ENCODE measurements around the gene CEP83. TPM values are rescaled to one million over a fixed set of nuclear protein-coding genes. Genes with fewer than 3 reads are reported as not detected.

Gene CEP83
- total RNA-seq, 2 donors from 2014 or later, result 6.8 to 26.5 TPM

DNA sequence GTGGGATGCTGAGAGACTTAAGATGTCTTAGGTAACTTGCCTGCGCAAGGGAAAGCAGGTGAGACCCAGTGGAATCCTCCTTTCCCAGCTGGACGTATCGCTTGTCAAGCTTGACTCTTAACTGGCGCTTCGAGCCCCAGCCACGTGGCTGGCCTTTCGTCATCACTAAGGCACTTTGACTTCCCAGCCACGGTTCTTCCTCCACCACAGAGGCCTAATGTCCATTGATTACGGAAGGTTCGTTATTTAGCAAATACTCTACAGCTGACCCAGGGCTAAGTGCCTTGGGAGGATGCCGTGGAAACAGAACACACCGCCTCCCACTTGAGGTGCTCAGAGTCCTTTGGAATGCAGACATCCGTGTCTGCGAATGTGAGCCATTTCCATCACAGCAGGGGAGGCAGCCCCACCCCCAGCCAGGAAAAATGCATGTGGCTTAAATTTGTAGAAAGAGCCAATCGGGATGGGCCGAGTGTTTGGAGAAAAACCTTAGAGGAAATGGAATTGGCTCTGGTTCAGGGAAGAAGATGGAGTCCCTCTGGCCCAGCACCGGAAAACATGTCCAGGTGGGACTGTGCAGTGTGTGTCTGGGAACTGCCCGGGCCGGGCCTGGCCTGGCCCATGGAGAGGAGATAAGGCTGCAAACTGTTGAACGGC is 195.6 kb downstream of the CEP83 start:
- 74% methylated on average over 20 of the region's 20 CpGs for WGBS
- no peaks in the 10 kb centered on the region for H3K4me1 ChIP-seq (replicated peaks)
- no peak overlapping the region for H3K27ac ChIP-seq
- H3K9me3 ChIP-seq, result no peaks in the 10 kb centered on the region
- intact Hi-C loops (cut with DNase I), result no loop called here
- TF ChIP-seq POLR2A (IDR thresholded peaks at IDR 0.05), result no peak
- TF ChIP-seq, protein P1, sequence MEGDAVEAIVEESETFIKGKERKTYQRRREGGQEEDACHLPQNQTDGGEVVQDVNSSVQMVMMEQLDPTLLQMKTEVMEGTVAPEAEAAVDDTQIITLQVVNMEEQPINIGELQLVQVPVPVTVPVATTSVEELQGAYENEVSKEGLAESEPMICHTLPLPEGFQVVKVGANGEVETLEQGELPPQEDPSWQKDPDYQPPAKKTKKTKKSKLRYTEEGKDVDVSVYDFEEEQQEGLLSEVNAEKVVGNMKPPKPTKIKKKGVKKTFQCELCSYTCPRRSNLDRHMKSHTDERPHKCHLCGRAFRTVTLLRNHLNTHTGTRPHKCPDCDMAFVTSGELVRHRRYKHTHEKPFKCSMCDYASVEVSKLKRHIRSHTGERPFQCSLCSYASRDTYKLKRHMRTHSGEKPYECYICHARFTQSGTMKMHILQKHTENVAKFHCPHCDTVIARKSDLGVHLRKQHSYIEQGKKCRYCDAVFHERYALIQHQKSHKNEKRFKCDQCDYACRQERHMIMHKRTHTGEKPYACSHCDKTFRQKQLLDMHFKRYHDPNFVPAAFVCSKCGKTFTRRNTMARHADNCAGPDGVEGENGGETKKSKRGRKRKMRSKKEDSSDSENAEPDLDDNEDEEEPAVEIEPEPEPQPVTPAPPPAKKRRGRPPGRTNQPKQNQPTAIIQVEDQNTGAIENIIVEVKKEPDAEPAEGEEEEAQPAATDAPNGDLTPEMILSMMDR (IDR thresholded peaks at IDR 0.05), result no peak
- no peak for TF ChIP-seq POLR2AphosphoS5 (IDR thresholded peaks at IDR 0.05)
- no peak overlapping the region for H3K4me3 ChIP-seq
- H3K36me3 ChIP-seq, result no peaks in the 10 kb centered on the region
- no peak for DNase-seq (ENCODE audit: low spot score)
- H3K27me3 ChIP-seq (replicated peaks; ENCODE audit: insufficient read depth), result no peaks in the 10 kb centered on the region

DNA sequence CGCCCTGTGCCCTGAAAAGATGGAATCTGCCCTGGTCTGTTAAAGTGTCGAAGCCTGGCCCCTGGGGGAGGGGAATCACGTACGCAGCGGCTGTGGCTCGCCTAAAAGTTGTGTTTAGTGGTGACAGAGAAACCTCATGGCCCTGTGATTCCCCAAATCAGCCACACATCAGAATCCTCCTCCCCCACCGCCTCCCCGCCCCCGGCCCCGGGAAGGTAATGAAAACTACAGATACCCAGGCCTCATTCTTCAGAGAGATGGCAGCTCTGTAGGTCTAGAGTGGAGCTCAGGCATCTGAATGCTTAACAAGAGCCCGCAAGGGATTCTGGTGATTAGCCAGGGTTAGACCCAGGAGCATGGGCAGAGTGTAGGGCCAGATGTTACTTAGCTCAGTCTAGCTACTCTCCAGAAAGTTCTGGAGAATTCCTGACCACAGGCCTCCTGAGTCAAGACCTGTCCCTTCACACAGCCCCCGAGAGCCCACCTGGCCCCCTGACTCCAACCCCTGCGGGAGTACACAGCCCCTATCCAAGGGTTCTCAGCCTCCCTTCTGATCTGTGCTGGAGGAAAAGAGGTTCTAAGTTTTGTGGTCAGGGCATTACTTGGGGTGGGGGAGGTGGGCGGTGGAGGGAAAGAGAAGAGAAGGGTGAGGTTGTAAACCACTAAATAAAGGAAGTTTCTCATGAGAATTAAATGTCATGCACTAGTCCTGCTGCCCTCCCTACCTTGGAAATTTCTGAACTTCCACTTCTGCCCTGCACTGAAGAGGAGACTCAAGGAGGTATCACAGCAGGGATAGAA is 196.5 kb downstream of the CEP83 start:
- TF ChIP-seq POLR2A (IDR thresholded peaks at IDR 0.05) (no peak), POLR2AphosphoS5 (IDR thresholded peaks at IDR 0.05) (no peak)
- TF ChIP-seq, protein P1 (IDR thresholded peaks at IDR 0.05), result no peak
- 96% methylated on average over 14 of the region's 14 CpGs for WGBS
- Histone ChIP-seq H3K27me3 (replicated peaks; ENCODE audit: insufficient read depth) (no peaks in the 10 kb centered on the region), H3K9me3 (no peaks in the 10 kb centered on the region), H3K4me1 (replicated peaks) (no peaks in the 10 kb centered on the region), H3K27ac (peak overlapping the region; percentile 65 to 73), H3K36me3 (no peaks in the 10 kb centered on the region), H3K4me3 (peak overlapping the region in 1 of 2 donors; percentile 42)
- intact Hi-C loops (cut with DNase I), result no loop called here
- no peak for DNase-seq (ENCODE audit: low spot score)

DNA sequence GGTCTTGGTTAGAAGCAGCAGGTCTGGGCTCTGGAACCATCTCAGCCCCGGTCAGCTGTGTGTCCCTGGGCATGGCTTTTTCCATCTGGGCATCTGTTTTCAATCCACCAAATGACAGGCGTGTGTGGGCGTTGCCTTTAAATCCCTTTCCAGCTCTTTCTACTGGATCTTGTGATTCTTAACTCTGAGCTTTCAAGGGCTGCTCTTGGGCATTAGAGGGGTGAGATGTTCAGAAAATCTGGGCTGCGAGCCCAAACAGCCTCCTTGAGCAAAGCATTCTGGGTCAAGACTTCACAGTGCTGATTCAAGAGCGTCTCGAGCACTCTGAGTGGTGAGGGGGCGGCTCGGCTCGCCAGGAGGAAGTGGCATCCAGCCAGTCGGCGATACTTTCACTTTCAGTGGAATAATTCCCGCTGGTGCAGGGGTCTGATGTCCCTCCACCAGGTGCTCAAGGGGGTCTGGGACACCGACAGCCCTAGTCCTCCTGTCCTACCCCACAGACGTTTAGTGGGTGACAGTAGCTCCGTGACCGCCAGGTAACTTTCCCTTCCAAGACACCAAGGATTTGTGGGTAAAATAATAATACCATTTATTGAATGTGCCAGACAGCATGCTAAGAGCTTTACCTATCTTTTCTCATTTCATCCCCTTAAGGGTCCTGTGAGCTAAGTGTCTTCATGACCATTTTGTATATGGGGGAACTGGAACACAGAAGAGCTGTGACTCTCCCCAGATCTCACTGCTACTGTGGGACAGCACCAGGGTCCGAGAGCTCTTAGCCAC is 197.2 kb downstream of the CEP83 start:
- 26% methylated on average over 17 of the region's 17 CpGs for WGBS
- no peaks in the 10 kb centered on the region for H3K4me1 ChIP-seq (replicated peaks)
- H3K27ac ChIP-seq, result peak overlapping the region; percentile 65 to 73
- no peaks in the 10 kb centered on the region for H3K27me3 ChIP-seq (replicated peaks; ENCODE audit: insufficient read depth)
- intact Hi-C loops (cut with DNase I), result no loop called here
- peak overlapping the region; percentile 42 for H3K4me3 ChIP-seq
- TF ChIP-seq, protein P1 (IDR thresholded peaks at IDR 0.05), result no peak
- TF ChIP-seq POLR2AphosphoS5 (IDR thresholded peaks at IDR 0.05), result peak; percentile 56
- H3K36me3 ChIP-seq, result no peaks in the 10 kb centered on the region
- peak; percentile 57 for DNase-seq (ENCODE audit: low spot score)
- H3K9me3 ChIP-seq, result no peaks in the 10 kb centered on the region

- TF ChIP-seq POLR2A (IDR thresholded peaks at IDR 0.05) (no peak), POLR2AphosphoS5 (IDR thresholded peaks at IDR 0.05) (no peak)
- TF ChIP-seq, protein P1 (IDR thresholded peaks at IDR 0.05), result no peak
- intact Hi-C loops (cut with DNase I), result loop anchor here (1.0 kb wide), 1 partner anchor 21 kb away; no protein-coding TSS in a partner anchor
Measured at GRCh38 chr12:94261786-94262185, 197.9 kb downstream of the CEP83 start.

More at GRCh38 chr12:94261786-94262185, 197.9 kb downstream of the CEP83 start:
- peak overlapping the region; percentile 42 for H3K4me3 ChIP-seq
- H3K4me1 ChIP-seq (replicated peaks), result no peaks in the 10 kb centered on the region
- 35% methylated on average over 3 of the region's 3 CpGs for WGBS
- peak overlapping the region; percentile 65 to 73 for H3K27ac ChIP-seq
- H3K27me3 ChIP-seq (replicated peaks; ENCODE audit: insufficient read depth), result no peaks in the 10 kb centered on the region
- no peaks in the 10 kb centered on the region for H3K36me3 ChIP-seq
- H3K9me3 ChIP-seq, result no peaks in the 10 kb centered on the region
- DNase-seq (ENCODE audit: low spot score), result no peak

All from prostate gland (tissue), 2 donors.